22Rv1 (cell line): ENCODE measurements around the gene FANCC.

Source experiments
- H3K27ac ChIP-seq: fragments of 450-650 bp; 2 replicates; pipeline ENCODE4 v1.5.1; 2017
- CTCF ChIP-seq: fragments of 450-650 bp; IDR thresholded peaks from 2 replicates; pipeline ENCODE4 v1.5.1; 2017; ENCODE audit warnings: mild to moderate bottlenecking
- ZFX ChIP-seq: fragments of 450-650 bp; IDR thresholded peaks from 2 replicates; pipeline ENCODE4 v1.6.1; 2017; ENCODE audit warnings: antibody characterized with exemption, borderline replicate concordance

The FANCC gene

GRCh38 chr9:95096807-95097206 lies 220.7 kb downstream of the FANCC start:
- TF ChIP-seq ZFX: no peak
- 0 out of 2 replicates have a peak, but pooled peaks have one; percentile 11 for TF ChIP-seq CTCF
- H3K27ac ChIP-seq: no peak overlapping the region; the same call in 1 of the 2 replicates

DNA sequence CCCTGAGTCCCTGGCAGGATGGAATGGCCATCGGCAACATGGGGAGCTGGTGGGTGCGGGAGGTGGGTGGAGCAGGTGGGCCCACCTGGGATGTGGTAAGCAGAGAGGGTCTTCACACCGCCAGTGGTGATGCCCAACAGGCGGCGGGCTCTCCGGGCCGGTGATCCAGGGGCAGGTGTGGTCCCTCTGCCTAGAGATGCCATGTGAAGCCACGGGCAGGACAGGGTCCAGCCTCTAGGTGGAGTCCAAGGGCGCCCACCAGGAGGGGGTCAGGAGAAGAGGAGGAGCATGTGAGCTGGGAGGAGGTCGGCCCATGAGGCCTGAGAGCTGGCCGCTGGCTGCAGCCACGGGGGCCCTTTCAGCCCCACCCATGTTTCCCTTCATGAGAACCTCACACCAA lies 221.1 kb downstream of the FANCC start:
- H3K27ac ChIP-seq: no peak overlapping the region
- TF ChIP-seq CTCF: peak; percentile 32
- TF ChIP-seq ZFX: no peak

DNA sequence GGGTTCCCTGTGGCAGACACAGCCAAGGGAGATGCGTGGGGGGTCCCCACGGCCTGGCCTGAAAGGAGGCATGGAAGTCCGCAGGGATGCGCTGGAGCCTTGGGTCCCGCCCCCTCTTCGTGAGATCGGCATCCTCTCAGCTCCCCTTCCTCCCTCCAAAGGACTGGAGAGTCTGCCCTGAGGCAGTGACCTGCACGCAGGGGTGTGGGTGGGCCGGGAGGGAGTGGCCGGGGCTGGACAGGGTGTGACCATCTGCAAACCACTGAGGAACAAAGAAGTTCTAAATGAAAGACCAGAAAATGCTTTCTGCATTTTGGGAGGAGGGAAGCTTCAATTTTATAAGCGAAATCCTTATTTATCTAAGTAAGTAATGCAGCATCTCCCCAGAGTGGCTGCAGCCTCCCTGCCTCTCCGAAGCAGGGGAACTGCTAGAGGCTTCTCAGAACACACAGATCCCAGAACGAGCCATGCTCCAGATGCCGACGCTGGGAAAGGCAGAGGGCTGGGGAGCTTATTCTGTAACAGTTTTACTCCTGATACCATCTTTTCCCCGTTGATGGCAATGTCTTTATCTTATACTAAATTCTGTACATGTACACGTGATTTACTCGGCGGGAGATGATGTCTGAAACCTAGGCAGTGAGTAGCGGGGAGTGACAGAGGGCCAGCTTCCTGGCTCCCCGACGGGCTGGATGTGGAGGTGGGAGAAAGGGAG lies 221.7 kb downstream of the FANCC start:
- TF ChIP-seq ZFX: no peak
- TF ChIP-seq CTCF: no peak
- H3K27ac ChIP-seq: 0 out of 2 replicates have a peak overlapping the region, but pooled peaks have one; percentile 53

GRCh38 chr9:95094002-95094401 lies 223.5 kb downstream of the FANCC start:
- H3K27ac ChIP-seq: peak overlapping the region; percentile 53
- TF ChIP-seq CTCF (no peak), ZFX (no peak)

GRCh38 chr9:95093586-95093985 lies 223.9 kb downstream of the FANCC start:
- TF ChIP-seq ZFX (no peak), CTCF (no peak)
- H3K27ac ChIP-seq: peak overlapping the region; percentile 53

DNA sequence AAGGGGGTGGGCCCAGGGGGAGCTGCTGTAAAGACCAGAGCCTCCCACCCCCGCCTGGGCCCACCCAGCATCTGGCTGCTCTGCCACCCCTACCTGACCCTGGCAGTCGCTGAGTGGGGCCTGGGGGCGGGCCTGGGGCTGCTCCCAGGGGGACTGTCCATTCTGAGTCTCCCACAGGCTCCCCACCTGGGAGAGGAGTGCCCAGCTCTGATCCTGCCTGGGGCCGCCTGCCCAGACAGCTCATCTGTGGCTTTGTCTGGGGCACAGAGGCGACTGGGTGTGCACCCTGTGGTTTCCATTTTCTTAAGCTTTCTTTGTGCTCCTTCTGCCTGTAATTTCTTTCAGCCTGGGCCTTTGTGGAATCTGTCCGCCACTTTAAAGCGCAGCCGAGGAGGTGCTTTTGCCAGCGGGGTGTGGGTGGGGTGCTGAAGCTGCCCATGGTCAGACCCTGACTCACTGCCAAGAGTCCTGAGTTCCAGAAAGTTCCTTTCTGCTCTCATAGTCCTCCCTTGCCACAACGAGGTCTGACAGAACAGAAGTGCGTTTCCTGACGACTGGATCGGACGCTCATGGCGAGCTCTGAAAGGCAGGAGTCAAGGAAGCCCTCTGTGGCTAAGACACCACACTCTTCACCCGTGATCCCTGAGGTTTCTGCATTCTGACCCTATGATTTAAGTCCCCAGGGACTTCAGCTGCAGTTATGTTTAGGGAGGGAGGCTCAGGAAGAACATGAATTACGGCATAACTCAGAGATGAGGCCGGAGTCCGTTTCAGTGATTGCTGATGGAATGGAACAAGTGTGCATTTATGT lies 225.0 kb downstream of the FANCC start:
- no peak for TF ChIP-seq ZFX
- no peak for TF ChIP-seq CTCF
- peak overlapping the region; percentile 53 for H3K27ac ChIP-seq
